CD4-positive, alpha-beta T cell treated with Interleukin-4 for 1 hour (primary cell): ENCODE results near the gene RPS4Y2.
A peak's percentile ranks its signal among the peaks of the same experiment; 100 is the strongest.

Experiments
- DNase-seq, 2 donors: peaks; one replicate each; pipeline ENCODE4 v3.0.0-alpha.2; 2020 to 2022

The RPS4Y2 gene

DNA sequence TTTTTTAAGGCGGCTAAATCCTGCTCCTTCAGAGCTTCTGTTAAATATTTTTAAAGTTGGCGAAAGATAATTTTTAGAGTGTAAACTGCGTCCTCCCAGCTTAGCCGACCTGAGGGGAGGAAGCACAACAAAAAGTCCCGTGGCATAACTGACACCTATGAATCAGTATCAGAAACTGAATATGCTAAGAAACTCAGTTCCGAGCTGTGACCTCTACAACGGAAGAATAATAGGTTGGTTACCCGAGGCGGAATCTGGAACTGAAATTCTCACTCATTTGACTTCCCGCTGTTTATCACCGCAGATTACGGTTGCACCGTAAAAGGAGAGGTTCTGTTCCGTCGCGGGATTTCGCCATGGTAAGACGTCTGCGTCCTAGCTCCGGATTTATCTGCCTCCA, at the start of gene RPS4Y2:
Gene RPS4Y2, plus strand, starts transcription at position 301 of the 400 bp plus-strand sequence. Its CDS starts 56 bp downstream, at position 357.
- DNase-seq: no peak

DNA sequence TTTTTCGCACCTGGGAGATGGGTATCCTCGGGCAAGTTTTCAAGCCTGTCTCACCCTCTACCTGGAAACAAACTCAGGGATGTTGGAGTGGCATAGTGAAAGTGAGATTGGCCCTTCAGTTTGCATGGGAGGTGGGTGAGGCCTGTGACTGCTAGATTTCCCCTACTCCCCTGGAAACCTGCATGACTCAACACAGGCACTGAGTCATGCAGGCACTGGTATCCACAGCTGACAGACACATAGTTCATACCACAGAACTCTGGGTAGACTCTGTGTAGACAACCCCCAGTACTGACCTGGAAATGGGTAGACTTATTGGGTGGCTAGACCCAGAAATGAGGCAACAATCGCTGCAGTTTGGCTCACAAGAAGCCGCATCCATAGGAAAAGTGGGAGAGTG, 41.5 kb upstream of the RPS4Y2 start:
- DNase-seq: no peak

DNA sequence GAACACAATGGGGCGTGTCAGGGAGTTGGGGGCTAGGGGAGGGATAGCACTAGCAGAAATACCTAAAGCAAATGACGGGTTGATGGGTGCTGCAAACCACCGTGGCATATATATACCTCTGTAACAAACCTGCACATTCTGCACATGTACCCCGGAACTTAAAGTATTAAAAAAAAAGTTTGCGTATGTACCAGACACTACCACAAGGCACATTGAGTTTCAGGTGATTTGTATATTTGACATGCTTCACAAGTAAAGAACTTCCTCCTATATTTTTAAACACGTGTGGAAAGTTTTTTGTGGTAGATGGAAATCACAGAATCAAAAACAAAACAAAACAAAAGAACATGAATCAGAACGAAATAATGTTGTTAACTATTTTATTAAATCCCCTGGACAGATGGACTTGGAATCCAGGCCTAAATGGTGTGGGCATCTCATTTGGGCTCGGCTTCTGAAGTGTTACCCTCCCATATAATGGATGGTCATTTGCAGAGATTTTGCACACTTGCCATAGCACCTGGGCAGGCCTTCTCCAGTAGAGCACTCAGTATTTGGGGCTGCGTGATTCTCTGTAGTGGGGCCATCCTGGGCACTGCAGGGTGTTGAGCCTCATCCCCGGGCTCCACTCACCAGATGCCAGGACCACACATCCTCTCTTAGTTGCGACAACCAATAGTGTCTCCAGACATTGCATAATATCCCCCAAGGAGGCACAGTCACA, 29.6 kb upstream of the RPS4Y2 start:
- DNase-seq: no peak

DNA sequence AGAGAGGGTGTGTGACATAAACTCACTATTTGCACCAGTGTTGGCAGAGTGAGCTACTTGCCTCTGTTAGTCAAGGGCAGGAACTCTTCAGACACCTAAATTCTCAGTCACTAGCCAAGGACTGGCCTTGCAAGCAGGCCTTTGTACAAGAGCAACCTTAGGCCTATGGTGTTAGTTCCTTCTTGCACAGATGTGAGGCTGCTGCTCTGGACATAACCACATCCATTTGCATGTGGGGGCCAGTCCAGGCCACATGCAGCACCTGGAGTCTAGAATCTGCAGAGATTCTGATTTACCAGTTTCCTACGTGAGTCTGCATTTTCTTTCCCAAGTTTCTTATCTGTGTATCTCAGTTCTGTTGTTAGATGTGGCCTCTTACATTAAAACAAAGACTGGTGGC, 20.7 kb upstream of the RPS4Y2 start:
- DNase-seq: no peak

- DNase-seq: no peak
These were observed 16.1 kb upstream of the RPS4Y2 start for GRCh38 chrY:20739806-20740205.

DNA sequence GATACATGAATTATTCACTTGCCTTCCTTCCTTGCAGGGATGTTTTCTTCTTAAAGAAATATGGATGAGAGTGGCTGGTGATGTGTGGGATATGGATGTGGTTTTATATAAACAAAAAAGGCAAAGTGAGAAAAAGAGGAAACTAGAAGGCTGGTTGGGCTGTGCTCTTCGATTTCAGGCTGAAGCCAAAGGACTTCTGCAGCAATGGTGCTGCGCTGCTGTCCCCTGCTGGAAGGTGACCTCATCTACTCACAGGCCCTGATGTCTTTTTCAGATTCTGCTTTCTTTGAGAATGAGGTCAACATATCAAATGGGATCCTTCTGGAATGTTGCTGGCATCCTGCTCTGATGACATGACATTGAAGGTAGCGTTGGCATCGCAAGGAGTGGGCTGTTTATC, 15.3 kb upstream of the RPS4Y2 start:
- no peak for DNase-seq

DNA sequence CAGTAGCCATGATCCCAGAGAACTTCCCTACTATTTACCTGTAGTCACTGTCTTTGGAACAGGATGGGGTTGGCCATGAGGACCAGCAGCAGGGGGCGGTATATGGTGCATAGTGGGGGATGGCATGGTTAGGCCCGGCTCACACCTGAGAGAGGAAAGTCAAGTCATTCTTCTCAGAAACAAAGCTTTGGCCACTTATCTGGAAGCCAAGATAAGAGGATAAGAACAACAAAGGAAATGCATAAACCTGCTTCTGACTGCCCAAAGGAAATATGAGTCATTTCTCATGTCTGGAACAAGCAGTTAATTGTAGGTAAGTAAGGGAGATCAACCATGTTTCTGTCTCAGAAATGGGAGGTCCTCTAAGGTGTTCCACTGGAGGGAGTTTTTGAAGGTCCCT, 10.8 kb upstream of the RPS4Y2 start:
- DNase-seq: peak in 1 of 2 donors; percentile 18

GRCh38 chrY:20746919-20747318, 9.0 kb upstream of the RPS4Y2 start:
- DNase-seq: no peak

DNA sequence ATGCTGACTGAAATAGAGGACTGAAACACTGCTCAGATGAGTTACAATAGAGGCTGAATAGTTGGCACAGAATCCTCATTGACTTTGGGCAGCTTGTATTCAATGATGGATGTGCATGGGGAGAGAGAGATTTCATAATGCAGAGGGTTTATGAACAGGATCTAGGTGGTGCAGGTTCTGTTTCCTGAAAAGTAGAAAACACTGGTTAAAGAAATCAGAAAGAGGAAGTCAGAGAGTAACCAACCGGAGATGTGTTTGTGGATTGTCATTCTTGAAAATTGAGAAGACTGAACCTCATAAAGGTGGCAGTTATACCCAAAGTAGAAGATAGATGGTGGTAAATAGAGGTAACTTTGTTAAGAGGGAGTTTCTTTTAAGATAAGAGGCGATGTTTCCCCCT, 8.0 kb downstream of the RPS4Y2 start:
- peak in 1 of 2 donors; percentile 8 for DNase-seq

DNA sequence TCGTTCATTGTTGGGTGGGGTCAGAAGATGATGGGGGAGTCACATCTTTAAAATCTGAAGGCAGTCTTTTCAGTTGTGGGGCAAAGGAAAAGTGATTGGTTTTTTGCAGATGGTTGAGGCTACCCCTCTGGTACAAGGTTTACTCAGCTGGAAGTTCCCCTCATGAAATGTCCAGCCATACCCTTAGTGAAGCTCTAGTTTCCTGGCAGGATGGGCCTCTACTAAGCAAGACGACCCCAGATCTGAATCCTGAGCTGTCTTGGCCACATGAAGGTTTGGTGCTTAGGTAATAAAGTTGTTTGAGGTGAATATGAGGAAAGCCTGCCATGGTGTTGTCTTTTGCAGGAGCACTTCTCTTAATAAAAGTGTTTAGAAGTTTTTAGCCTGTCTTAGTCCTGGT, 9.2 kb downstream of the RPS4Y2 start:
- no peak for DNase-seq

- no peak for DNase-seq
These were observed 14.8 kb downstream of the RPS4Y2 start for GRCh38 chrY:20770755-20771154.

- DNase-seq: no peak
These were observed 20.2 kb downstream of the RPS4Y2 start for GRCh38 chrY:20776104-20776503.

DNA sequence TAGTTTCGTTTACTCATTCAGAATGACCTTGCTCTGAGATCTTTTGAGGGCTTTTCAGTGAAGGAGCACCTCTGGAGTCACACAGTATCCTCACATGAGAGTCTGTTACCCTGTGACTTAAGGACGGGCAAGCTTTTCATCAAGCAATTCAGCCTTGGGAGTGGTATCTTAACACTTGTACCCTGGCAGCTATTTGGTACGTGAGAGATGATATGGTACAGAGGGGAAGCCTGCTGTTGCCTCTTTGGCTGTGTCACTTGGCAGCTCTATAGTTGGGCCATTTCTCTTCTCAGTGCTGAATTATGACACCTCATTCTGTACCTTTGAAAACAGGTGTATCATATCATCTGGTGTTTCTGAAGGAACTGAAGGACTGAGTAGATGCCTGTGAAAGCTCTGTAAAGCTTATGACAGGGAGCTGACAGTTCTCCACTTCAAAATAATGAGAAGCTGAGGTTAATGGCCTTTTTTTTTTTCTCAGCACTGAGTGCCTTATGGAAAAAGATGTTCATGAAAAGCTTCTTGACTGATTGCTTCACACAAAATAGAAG, 24.3 kb downstream of the RPS4Y2 start:
- no peak for DNase-seq

- no peak for DNase-seq
These were observed 24.9 kb downstream of the RPS4Y2 start for GRCh38 chrY:20780776-20781175.

- DNase-seq: no peak
These were observed 25.5 kb downstream of the RPS4Y2 start for GRCh38 chrY:20781408-20781807.

GRCh38 chrY:20784965-20785364, 29.1 kb downstream of the RPS4Y2 start:
- no peak for DNase-seq

DNA sequence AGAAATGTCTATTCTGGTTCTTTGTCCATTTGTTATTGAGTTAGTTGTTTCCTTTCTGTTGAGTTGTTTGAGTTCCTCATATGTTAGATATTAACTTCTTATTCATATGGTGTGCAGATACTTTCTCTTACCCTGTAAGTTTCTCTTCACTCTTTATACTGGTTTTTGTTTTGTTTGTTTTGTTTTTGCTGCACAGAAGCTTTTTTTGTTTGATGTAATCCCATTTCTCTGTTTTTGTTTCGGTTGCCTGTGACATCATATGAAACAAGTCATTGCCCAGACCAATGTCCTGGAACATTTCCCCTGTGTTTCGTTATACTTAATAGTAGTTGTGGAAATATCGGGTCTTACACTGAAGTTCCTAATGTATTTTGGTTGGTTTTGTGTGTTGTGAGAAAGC, 31.2 kb downstream of the RPS4Y2 start:
- DNase-seq: no peak

DNA sequence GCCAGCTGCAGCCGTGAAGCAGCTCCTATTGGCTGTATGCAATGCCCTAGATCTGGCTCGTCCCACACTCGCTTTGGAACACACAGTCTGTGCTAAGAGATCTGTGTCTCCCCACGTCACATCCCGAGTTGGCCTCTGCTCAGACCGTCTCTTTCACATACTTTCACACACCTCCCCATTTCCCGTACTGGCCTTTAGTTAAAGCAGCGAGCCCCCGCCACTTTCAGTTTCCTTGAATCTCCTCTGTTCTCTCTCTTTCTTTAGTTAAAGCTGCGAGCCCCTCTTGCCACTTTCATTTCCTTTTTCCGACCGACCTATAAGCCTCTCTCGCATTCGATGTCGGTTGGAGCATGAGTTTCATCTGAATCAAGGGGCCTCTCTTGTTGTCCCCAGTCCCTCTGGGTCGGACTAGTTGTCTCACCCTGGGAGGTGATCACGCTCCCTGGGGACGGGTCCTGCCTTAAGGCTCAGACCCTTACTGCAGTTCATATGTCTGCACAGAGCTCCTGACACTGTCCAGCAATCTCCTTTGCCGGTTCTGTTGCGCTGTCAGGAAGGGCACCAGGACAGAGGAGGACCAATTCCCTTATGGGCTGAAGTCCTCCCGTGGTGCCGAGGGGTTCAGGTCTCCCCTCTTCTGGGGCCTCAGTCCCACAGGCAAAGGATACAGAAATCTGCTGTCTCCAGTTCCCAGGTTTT, 42.6 kb downstream of the RPS4Y2 start:
- peak in 1 of 2 donors; percentile 20 for DNase-seq

GRCh38 chrY:20802659-20803058, 46.8 kb downstream of the RPS4Y2 start:
- DNase-seq: no peak

DNA sequence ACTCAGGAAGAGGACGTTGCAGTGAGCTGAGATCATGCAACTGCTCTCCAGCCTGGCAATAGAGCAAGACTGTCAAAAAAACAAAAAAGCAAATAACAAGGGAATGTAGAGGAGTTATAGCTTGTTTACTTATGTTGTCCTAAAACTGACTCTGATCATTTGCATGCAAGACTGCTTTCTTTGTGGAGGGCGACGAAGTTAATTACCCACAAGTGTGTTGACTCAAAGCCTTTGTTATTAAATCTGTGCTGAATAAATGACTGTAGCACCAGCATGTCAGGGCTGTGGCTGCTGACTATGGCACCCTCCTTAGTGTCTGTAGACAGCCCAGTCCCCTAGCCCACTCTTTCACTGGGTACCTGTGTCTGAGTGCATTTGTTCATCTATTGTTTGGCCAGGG, 50.3 kb downstream of the RPS4Y2 start:
- DNase-seq: no peak

DNA sequence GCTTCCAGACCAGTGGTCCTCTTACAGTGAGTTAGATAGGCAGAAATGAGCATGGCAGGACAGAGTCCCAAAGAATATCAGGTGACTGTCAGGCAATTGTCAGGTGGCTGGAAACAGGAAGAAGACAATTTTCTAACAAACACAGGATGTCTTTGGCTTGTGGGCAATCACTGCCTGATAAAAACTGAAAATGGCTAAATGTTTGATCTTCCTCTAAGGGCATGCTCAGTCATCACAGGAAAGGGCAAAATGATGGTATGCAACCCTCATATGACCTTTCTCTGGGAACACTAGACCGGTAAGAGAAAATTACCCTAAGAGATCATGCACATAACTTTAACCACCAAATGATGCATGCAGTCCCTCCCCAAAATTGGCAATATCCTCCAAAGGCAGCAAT, 57.6 kb downstream of the RPS4Y2 start:
- peak in 1 of 2 donors; percentile 14 for DNase-seq

DNA sequence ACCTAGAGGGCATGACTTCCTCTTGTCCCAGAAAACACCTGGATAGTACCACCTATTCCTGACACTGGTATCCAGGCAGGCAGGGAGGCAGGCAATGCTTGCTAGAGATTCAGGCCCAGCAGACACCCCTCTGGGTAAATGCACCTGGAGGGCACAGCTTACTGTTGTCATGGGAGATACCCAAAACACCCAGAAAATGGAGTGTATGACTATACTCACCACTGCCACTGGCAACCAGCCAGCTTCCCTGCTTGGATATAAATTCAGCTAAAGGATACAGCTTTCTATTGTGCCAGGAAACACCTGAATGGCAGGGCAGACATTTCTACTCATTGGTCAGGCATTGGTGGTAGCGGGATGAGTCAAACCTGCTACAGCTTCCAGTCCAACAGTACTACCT, 58.9 kb downstream of the RPS4Y2 start:
- no peak for DNase-seq

GRCh38 chrY:20817067-20817466, 61.2 kb downstream of the RPS4Y2 start:
- no peak for DNase-seq
